Astrocyte of the spinal cord (primary cell): ENCODE data around the gene POLR2F.

Source experiments
- DNase-seq: peaks from one replicate; pipeline ENCODE4 v3.0.0; 2011; ENCODE audit warnings: low read depth, low spot score
- H3K4me3 ChIP-seq: 2 replicates; pipeline ENCODE4 v1.5.1; 2011; ENCODE audit warnings: low read depth, mild to moderate bottlenecking, low read length, moderate library complexity
- in situ Hi-C: cut with HindIII; loops from 2 replicates; pipeline ENCODE4 v1.10.0; 2017; ENCODE audit warnings: low sequenced_read_pairs
- TF ChIP-seq, protein P1 (sequence below): IDR thresholded peaks from 2 replicates; pipeline ENCODE4 v1.5.1; 2012; ENCODE audit warnings: low read depth, mild to moderate bottlenecking, low read length, inconsistent platforms

POLR2F gene

DNA sequence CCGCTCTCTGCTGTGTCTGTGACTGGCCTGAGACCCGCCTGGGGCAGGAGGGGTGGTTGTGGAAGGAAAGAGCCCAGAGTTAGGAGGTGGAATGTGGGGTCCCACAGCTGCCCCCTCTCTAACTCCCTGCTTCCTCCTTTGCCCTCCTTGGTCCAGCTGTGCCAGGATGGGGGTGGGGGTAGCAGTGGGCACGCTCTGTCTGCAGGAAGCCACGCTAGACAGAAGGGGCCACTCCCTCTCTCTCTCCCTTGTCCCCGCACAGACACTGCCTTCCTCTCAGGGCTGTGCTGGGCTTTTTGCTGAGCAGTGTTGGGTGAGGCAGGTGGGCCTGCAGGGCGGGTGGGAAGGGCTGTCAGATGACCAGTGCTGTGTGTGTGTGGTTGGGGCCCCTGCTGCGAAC is 32.9 kb downstream of the POLR2F start:
- TF ChIP-seq, protein P1, sequence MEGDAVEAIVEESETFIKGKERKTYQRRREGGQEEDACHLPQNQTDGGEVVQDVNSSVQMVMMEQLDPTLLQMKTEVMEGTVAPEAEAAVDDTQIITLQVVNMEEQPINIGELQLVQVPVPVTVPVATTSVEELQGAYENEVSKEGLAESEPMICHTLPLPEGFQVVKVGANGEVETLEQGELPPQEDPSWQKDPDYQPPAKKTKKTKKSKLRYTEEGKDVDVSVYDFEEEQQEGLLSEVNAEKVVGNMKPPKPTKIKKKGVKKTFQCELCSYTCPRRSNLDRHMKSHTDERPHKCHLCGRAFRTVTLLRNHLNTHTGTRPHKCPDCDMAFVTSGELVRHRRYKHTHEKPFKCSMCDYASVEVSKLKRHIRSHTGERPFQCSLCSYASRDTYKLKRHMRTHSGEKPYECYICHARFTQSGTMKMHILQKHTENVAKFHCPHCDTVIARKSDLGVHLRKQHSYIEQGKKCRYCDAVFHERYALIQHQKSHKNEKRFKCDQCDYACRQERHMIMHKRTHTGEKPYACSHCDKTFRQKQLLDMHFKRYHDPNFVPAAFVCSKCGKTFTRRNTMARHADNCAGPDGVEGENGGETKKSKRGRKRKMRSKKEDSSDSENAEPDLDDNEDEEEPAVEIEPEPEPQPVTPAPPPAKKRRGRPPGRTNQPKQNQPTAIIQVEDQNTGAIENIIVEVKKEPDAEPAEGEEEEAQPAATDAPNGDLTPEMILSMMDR = no peak
- in situ Hi-C loops = no loop called here
- DNase-seq = no peak
- H3K4me3 ChIP-seq = no peak overlapping the region

DNA sequence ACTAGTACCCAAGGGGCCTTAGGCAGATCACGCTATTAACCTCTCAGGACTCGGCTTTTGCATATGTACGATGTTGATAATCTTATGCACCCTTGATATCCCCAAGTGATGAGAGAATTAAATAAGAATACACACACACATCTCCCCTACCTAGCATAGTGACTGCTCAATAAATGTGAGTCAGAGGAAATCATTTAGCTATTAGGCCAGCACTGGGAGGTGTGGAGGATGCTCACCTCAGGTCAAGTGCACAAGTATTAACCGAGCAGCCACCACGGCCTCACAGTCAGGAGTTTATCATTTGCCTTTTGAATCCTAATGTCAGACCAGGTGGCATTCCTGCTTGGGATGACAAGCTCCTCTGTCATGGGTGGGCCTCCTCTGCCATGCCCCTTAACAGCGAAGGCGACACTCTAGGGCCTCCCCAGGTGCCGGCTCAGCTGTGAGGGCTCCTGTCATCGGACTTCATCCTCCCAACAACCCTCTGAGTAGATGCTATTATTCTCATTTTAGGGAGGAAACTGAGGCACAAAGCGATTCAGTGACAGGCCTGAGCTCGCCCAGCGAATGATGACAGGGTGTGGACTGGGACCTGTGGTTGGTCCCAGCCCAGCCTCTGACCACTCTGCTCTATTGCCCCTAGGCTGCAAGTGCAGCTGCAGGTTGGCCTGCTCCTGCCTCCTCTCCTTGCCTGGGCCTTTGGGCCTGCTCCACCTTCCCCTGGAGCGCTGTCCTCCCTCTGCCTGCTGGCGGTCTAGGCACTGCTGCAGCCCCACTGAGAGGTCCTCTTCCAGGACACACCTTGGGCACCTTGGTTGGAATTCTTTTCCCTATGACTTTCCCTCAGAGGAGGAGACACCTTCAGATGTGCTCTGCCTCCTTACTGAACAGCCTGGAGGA is 35.9 kb downstream of the POLR2F start:
- TF ChIP-seq, protein P1 = no peak
- DNase-seq = no peak
- in situ Hi-C loops = no loop called here
- H3K4me3 ChIP-seq = no peak overlapping the region

DNA sequence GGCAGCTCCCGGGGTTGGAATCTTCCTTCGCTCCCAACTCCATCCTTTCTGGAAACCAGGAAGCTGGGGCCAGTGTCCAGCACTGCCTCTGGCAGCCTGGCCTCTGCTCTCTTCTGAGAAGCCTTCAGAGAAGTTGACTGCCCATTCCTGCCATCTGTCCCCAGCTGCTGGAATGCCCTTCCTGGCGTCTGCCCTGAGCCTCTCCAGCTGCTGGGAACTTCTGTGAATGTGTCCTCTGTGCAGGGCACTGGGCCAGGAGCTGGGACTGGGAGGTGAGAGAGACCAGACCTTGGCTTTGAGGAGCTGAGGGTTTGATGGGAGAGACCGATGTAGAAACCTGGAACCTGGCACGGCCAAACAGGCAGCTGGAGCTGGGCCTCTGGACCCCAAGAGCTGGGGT is 36.8 kb downstream of the POLR2F start:
- DNase-seq = no peak
- TF ChIP-seq, protein P1 = no peak
- in situ Hi-C loops = no loop called here
- H3K4me3 ChIP-seq = no peak overlapping the region

DNA sequence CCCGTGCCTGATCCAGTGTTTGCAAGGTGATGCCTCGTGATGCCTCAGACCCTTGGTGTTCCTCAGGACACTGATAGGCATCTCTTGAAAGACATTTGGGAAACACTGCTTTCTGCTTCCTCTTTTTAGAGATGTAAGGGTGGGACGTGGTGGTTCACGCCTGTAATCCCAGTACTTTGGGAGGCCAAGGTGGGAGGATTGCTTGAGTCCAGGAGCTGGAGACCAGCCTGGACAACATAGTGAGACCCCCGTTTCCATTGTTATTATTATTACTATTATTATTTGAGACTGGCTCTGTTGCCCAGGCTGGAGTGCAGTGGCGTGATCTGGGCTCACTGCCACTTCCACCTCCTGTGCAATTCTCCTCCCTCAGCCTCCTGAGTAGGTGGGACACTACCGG is 37.4 kb downstream of the POLR2F start:
- no peak overlapping the region for H3K4me3 ChIP-seq
- in situ Hi-C loops = no loop called here
- TF ChIP-seq, protein P1 = no peak
- no peak for DNase-seq

DNA sequence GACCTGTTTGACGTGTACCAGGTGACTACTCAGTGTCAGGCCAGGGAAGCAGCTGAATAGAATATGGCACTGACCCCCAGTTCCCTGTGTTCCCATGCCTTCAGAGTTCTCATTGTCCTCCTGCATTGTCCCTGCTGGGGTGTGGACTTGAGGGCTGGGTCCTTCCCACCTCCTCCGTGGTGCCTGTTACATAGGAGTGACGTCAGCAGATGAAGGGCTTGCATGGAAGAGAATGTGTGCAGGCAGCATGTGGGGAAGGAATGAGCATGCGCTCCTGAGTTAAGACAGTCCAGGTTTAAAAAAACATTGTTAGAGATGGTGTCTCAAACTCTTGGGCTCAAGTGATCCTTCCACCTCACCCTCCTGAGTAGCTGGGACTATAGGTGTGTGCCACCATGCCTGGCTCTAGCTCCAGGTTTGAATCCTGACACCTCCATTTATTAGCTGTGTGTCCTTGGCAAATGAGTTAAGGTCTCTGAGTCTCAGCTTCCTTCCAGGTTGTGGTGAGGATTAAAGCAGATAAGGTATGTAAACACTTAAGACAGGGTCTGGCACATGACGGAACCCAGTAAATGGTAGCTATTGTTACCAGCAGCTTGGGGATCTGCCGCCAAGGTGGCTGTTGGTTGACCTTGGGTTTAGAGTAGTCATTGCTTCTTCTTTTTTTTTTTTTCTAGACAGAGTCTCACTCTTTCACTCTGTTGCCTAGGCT is 38.4 kb downstream of the POLR2F start:
- TF ChIP-seq, protein P1 = no peak
- DNase-seq = no peak
- in situ Hi-C loops = no loop called here
- no peak overlapping the region for H3K4me3 ChIP-seq

DNA sequence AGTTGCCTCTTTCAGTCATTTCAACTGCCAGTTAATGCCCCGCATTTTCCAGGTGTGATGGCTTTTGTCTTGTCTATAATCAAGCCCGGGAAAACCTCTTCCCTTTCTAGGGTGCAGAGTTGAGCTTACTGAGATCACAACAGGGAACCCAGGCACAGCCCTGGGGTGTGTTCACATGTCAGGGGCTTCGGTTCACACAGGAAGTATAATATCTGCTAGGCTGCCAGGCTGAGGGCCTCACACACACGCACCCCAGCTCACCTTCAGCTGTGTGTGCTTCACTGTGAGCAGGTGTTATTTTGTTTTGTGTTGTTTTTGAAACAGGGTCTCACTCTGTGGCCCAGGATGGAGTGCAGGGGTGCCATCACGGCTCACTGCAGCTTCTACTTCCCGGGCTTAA is 40.5 kb downstream of the POLR2F start:
- H3K4me3 ChIP-seq = no peak overlapping the region
- TF ChIP-seq, protein P1 = no peak
- in situ Hi-C loops = no loop called here
- no peak for DNase-seq
